ENCODE data around the gene PODXL.
A peak's percentile ranks its signal among the peaks of the same experiment; 100 is the strongest.

DNA sequence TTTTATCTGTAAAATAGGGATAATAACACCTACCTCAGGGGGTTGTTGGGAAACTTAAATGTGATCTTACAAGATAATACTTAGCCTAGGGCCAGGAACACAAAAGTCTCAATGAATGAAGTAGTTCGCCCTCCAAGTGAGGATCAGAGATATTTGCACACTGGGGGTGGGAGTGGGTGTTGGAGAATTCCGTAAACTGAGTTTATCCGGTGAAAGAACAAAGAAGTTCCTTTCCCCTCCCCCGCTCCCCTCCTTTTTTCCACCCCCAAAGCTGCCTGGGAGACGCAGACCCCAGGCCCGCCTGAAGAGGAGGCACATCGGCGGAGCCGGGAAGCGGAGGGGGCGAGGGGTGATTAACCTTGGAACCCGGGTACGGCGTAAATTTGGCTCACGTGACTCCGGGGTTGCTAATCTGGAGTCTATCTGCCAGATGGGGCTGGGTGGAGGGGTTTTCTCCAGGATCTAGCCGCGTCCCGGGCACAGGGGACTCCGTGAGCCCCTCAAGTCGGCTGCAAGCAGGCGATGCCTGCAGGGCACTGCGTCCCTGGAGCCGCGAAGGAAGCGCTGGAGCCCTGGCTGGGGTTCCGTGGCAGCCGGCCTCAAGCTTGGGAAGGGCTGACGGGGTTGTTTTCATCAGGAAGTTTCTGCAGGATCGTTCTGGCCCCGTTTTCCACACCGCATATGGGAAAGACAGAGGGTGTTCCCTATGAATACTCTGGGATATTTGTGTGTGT lies 1.4 kb upstream of the PODXL start:
- TF ChIP-seq, protein P1, sequence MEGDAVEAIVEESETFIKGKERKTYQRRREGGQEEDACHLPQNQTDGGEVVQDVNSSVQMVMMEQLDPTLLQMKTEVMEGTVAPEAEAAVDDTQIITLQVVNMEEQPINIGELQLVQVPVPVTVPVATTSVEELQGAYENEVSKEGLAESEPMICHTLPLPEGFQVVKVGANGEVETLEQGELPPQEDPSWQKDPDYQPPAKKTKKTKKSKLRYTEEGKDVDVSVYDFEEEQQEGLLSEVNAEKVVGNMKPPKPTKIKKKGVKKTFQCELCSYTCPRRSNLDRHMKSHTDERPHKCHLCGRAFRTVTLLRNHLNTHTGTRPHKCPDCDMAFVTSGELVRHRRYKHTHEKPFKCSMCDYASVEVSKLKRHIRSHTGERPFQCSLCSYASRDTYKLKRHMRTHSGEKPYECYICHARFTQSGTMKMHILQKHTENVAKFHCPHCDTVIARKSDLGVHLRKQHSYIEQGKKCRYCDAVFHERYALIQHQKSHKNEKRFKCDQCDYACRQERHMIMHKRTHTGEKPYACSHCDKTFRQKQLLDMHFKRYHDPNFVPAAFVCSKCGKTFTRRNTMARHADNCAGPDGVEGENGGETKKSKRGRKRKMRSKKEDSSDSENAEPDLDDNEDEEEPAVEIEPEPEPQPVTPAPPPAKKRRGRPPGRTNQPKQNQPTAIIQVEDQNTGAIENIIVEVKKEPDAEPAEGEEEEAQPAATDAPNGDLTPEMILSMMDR (IDR thresholded peaks at IDR 0.05) = no peak
- peak in 1 of 2 donors; percentile 16 for TF ChIP-seq POLR2A (IDR thresholded peaks at IDR 0.05)

Measured in heart left ventricle (tissue), 13 donors.